HepG2 (cell line): ENCODE measurements around the gene TAF4B. TPM values are rescaled to one million over a fixed set of nuclear protein-coding genes. Genes with fewer than 3 reads are reported as not detected.

ENCODE experiments used
- ATAC-seq: fragments of 200-7000 bp; cut with Tn5 transposase; 3 replicates; pipeline ENCODE4 v1.9.1; 2020; ENCODE audit warnings: mild to moderate bottlenecking, moderate library complexity
- BruUV-seq: library from RNA; stranded (reverse); fragments of 400-500 nt; replicated peaks from 2 replicates; lab custom pipeline; 2021; lab: Mats Ljungman, UMichigan
- CTCF ChIA-PET: fragments of 300-600 bp; formaldehyde crosslinking; extraction: SDS; loops from one replicate; lab custom pipeline; 2021; ENCODE audit warnings: low total read pairs, inconsistent platforms, low intra/inter-chr PET ratio; lab: Yijun Ruan, JAX
- POLR2A ChIA-PET: fragments of 350-600 bp; sonication (Branson Sonifier 250); formaldehyde crosslinking; loops from one replicate; lab custom pipeline; 2020; ENCODE audit warnings: antibody characterized with exemption, inconsistent platforms; lab: Yijun Ruan, JAX
- DNase-seq: peaks from one replicate; pipeline ENCODE4 v3.0.0-alpha.2; 2015; ENCODE audit warnings: low spot score
- FAIRE-seq: peaks from 3 replicates; lab custom pipeline; 2011; peaks lifted over from hg19 to GRCh38; lab: Jason Lieb, UNC
- H2AFZ ChIP-seq: one replicate; pipeline ENCODE4 v1.6.1; 2011; ENCODE audit warnings: low read length, inconsistent platforms
- H3K27ac ChIP-seq: fragments of 300-600 bp; 3 replicates; pipeline ENCODE4 v1.8.0; 2011; ENCODE audit warnings: mixed run types, mild to moderate bottlenecking, mixed read lengths, low read length, inconsistent platforms; ENCODE audit not compliant: insufficient read depth; ENCODE audit errors: extremely low read length
- H3K27me3 ChIP-seq, 2 experiments: fragments of 200-600 bp in 1 of 2; 2 replicates in 1 of 2; 3 replicates in 1 of 2; pipeline versions ENCODE4 v1.6.0 to v1.8.0; 2011; ENCODE audit warnings: low read length in 2 of 2, mild to moderate bottlenecking in 2 of 2, moderate library complexity in 2 of 2, inconsistent platforms in 1 of 2; ENCODE audit not compliant: insufficient read depth in 2 of 2, control insufficient read depth in 1 of 2
- H3K36me3 ChIP-seq, 2 experiments: fragments of 200-600 bp in 1 of 2; replicated peaks in 1 of 2; 2 replicates in 1 of 2; 3 replicates in 1 of 2; pipeline versions ENCODE4 v1.5.1 to v1.8.0; 2011; ENCODE audit warnings: low read length in 2 of 2, inconsistent platforms in 1 of 2; ENCODE audit not compliant: insufficient read depth in 2 of 2, control insufficient read depth in 1 of 2
- H3K4me1 ChIP-seq: 2 replicates; pipeline ENCODE4 v1.5.1; 2012; ENCODE audit warnings: low read length, inconsistent platforms; ENCODE audit not compliant: insufficient read depth
- H3K4me2 ChIP-seq: 2 replicates; pipeline ENCODE4 v1.6.0; 2011; ENCODE audit warnings: low read depth, low read length, inconsistent platforms
- H3K4me3 ChIP-seq, 3 experiments: fragments of 200-600 bp in 1 of 3; sonication (generic), shearing (Covaris generic) in 1 of 3; replicated peaks in 1 of 3; 2 replicates each; pipeline ENCODE4 v1.5.1; 2011 to 2016; ENCODE audit warnings: low read length in 3 of 3, inconsistent platforms in 2 of 3, low read depth in 2 of 3, mild to moderate bottlenecking in 2 of 3, control low read depth in 1 of 3, mixed read lengths in 1 of 3; ENCODE audit not compliant: insufficient read depth in 1 of 3
- H3K79me2 ChIP-seq: one replicate; pipeline ENCODE4 v1.6.1; 2011; ENCODE audit warnings: low read length, inconsistent platforms; ENCODE audit not compliant: insufficient read depth
- H3K9ac ChIP-seq: 2 replicates; pipeline ENCODE4 v1.6.0; 2011; ENCODE audit warnings: mild to moderate bottlenecking, low read depth, low read length, inconsistent platforms; ENCODE audit not compliant: insufficient read depth
- H3K9me3 ChIP-seq: 2 replicates; pipeline ENCODE4 v1.5.1; 2012; ENCODE audit warnings: mild to moderate bottlenecking, low read length
- H4K20me1 ChIP-seq: 2 replicates; pipeline ENCODE4 v1.6.0; 2011; ENCODE audit warnings: inconsistent platforms, mild to moderate bottlenecking, low read length, moderate library complexity; ENCODE audit not compliant: insufficient read depth
- ARID2 ChIP-seq: sonication (generic); formaldehyde crosslinking; IDR thresholded peaks from 2 replicates; pipeline ENCODE4 v1.8.1; 2022; ENCODE audit warnings: mild to moderate bottlenecking, missing genetic modification reagents, borderline replicate concordance
- ATF7-NPFF ChIP-seq: sonication (generic); formaldehyde crosslinking; IDR thresholded peaks from 2 replicates; pipeline ENCODE4 v1.8.1; 2023; ENCODE audit warnings: mild to moderate bottlenecking, low read depth, missing genetic modification reagents, moderate library complexity
- LCORL ChIP-seq, 2 experiments: fragments of 450-650 bp in 1 of 2; sonication (generic) in 1 of 2; formaldehyde crosslinking in 1 of 2; IDR thresholded peaks; 2 replicates each; pipeline versions ENCODE4 v1.5.0 to v1.6.1; 2017 to 2020; ENCODE audit warnings: antibody characterized with exemption in 1 of 2, missing genetic modification reagents in 1 of 2
- NFYC ChIP-seq: IDR thresholded peaks from 2 replicates; pipeline ENCODE4 v1.6.1; 2016; ENCODE audit warnings: missing genetic modification reagents, missing compliant biosample characterization
- POLR2AphosphoS5 ChIP-seq: IDR thresholded peaks from 2 replicates; pipeline ENCODE4 v1.6.1; 2012; ENCODE audit warnings: low read depth, low read length
- SMYD3 ChIP-seq: sonication (generic); formaldehyde crosslinking; IDR thresholded peaks from 2 replicates; pipeline ENCODE4 v1.8.1; 2023; ENCODE audit warnings: mild to moderate bottlenecking, missing genetic modification reagents
- SOX5 ChIP-seq: IDR thresholded peaks from 2 replicates; pipeline ENCODE4 v1.6.1; 2016; ENCODE audit warnings: borderline replicate concordance
- ZNF337 ChIP-seq: sonication (generic); formaldehyde crosslinking; IDR thresholded peaks from 2 replicates; pipeline ENCODE4 v1.5.1; 2020; ENCODE audit warnings: missing genetic modification reagents, low read depth, mild to moderate bottlenecking, borderline replicate concordance
- ZNF484 ChIP-seq: sonication (generic); formaldehyde crosslinking; IDR thresholded peaks from 2 replicates; pipeline ENCODE4 v1.5.1; 2020; ENCODE audit warnings: mild to moderate bottlenecking, low read depth, missing genetic modification reagents, borderline replicate concordance
- ZNF607 ChIP-seq: sonication (generic); formaldehyde crosslinking; IDR thresholded peaks from 2 replicates; pipeline ENCODE4 v1.5.1; 2020; ENCODE audit warnings: missing genetic modification reagents, mild to moderate bottlenecking, borderline replicate concordance
- ZNF644 ChIP-seq: IDR thresholded peaks from 2 replicates; pipeline ENCODE4 v1.6.1; 2016; ENCODE audit warnings: low read depth
- WGBS: methylation state at CpG from one replicate; pipeline ENCODE4 v1.1.6; 2017; ENCODE audit warnings: low lambda C conversion rate; 5-methylcytosine and 5-hydroxymethylcytosine counted together
- in situ Hi-C: cut with HindIII; loops from 2 replicates; pipeline ENCODE4 v1.10.0; 2017; ENCODE audit warnings: low pct_unique_long_range_greater_than_20kb; ENCODE audit not compliant: extremely low pct_ligation_motif_present
- intact Hi-C: fragments of 100-400 bp; cut with micrococcal nuclease; formaldehyde crosslinking; loops from one replicate; pipeline ENCODE4 v1.10.0; 2022; ENCODE audit not compliant: unreplicated experiment
- polyA plus RNA-seq, 8 experiments: library from polyadenylated mRNA; depleted of rRNA in 3 of 8; stranded (reverse) in 7 of 8; unstranded in 1 of 8; fragments of >200 nt; fragmentation: Illumina TruSeq in 4 of 8; extraction: Trizol in 4 of 8; gene quantifications; 2 replicates each; pipeline versions ENCODE4 v1.2.1 to v1.2.3, GENCODE V29; 2011 to 2016; ENCODE audit warnings: low read depth in 4 of 8, missing spikeins in 1 of 8, mixed read lengths in 1 of 8; ENCODE audit not compliant: insufficient read depth in 1 of 8
- total RNA-seq, 5 experiments: library from RNA; depleted of rRNA; stranded (reverse); fragments of >200 nt; fragmentation: Illumina TruSeq; extraction: Trizol; gene quantifications; 2 replicates each; pipeline ENCODE4 v1.2.3, GENCODE V29; 2016; ENCODE audit warnings: low read depth in 1 of 5
- TF ChIP-seq, protein P1 (sequence below): sonication (generic); formaldehyde crosslinking; IDR thresholded peaks from 2 replicates; pipeline ENCODE4 v1.4.0; 2020; ENCODE audit warnings: missing genetic modification reagents
- TF ChIP-seq, protein P2 (sequence below): sonication (generic); formaldehyde crosslinking; IDR thresholded peaks from 2 replicates; pipeline ENCODE4 v1.4.0; 2020; ENCODE audit warnings: missing genetic modification reagents
- TF ChIP-seq, protein P3 (sequence below): IDR thresholded peaks from 2 replicates; pipeline ENCODE4 v1.6.1; 2016; ENCODE audit warnings: missing compliant biosample characterization, missing genetic modification reagents, borderline replicate concordance
- TF ChIP-seq, protein P4 (sequence below): IDR thresholded peaks from 2 replicates; pipeline ENCODE4 v1.6.1; 2016; ENCODE audit warnings: low read depth, control low read depth
- TF ChIP-seq, protein P5 (sequence below): sonication (generic); formaldehyde crosslinking; IDR thresholded peaks from 2 replicates; pipeline ENCODE4 v1.5.0; 2020; ENCODE audit warnings: mild to moderate bottlenecking, missing genetic modification reagents

TAF4B gene
- total and polyA plus RNA-seq, 2 of the 13 experiments (the other 11 are each of a cell fraction or from before 2014, with no cell fraction given), result 2.2 to 3.8 TPM

DNA sequence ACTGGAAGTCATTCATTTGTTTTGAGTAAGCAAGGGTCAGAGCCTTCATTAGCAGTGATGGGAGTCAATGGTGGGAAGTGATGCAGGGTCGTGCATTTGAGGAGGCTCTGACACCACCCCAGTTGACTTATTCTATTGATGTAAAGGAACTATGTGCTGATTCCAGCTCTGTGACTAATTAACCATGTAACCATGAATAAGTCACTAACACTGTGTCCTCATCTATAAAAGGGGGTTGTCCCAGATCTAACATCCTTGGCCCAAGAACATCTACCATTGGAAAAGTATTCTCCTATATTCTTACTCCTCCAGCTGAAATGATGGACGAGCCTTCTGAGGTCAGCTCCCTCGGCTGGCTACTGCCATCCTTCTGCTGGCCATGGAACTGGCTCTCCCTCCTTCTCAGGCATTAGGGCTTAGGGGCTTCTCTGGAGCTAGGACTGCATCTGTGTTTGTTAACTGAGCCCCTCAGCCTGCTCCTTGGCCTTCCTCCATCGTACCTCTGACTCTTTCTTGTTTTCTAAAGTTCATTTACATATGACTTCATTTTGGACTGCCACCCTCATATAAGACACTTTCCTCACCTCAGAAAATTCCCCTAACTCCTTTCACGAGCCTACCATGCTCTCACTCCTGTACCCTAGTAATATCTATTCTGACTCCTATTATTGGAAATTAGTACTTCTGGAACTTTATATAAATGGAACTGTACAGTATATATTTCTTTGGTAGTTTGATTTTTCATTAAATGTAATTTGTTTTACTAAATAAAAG, 206.6 kb downstream of the TAF4B start:
- no peak overlapping the region for H2AFZ ChIP-seq
- WGBS, result 0% methylated on average over 5 of the region's 5 CpGs
- no peak overlapping the region for H3K27ac ChIP-seq
- peaks cover 9% of the 10 kb centered on the region for H3K4me1 ChIP-seq
- DNase-seq (no peak), FAIRE-seq (no peak), ATAC-seq (no peak)
- H3K36me3 ChIP-seq, result no peaks in the 10 kb centered on the region
- no peak overlapping the region for H3K4me2 ChIP-seq
- CTCF ChIA-PET, result no interaction called here
- no TSS peak for BruUV-seq
- peaks cover 0 to 14% of the 10 kb centered on the region in 2 experiments; a peak in 2 of 5 replicates for H3K27me3 ChIP-seq
- H3K4me3 ChIP-seq, result no peak overlapping the region
- no peaks in the 10 kb centered on the region for H3K79me2 ChIP-seq
- H3K9ac ChIP-seq, result no peak overlapping the region
- H4K20me1 ChIP-seq, result no peaks in the 10 kb centered on the region
- POLR2A ChIA-PET, result no interaction called here
- in situ Hi-C loops (loop anchor here (25.0 kb wide), 1 partner anchor 104 kb away; the partner anchor contains the start of gene KCTD1), intact Hi-C loops (no loop called here)
- no peaks in the 10 kb centered on the region for H3K9me3 ChIP-seq
- no peak for TF ChIP-seq ZNF484 (CRISPR knock-in tag)
- TF ChIP-seq SOX5, result no peak
- TF ChIP-seq, protein P1, sequence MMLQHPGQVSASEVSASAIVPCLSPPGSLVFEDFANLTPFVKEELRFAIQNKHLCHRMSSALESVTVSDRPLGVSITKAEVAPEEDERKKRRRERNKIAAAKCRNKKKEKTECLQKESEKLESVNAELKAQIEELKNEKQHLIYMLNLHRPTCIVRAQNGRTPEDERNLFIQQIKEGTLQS, result no peak
- TF ChIP-seq ZNF337 (CRISPR knock-in tag), result no peak
- TF ChIP-seq, protein P2, sequence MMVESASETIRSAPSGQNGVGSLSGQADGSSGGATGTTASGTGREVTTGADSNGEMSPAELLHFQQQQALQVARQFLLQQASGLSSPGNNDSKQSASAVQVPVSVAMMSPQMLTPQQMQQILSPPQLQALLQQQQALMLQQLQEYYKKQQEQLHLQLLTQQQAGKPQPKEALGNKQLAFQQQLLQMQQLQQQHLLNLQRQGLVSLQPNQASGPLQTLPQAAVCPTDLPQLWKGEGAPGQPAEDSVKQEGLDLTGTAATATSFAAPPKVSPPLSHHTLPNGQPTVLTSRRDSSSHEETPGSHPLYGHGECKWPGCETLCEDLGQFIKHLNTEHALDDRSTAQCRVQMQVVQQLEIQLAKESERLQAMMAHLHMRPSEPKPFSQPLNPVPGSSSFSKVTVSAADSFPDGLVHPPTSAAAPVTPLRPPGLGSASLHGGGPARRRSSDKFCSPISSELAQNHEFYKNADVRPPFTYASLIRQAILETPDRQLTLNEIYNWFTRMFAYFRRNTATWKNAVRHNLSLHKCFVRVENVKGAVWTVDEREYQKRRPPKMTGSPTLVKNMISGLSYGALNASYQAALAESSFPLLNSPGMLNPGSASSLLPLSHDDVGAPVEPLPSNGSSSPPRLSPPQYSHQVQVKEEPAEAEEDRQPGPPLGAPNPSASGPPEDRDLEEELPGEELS, result no peak
- no peak for TF ChIP-seq NFYC
- TF ChIP-seq ARID2 (CRISPR knock-in tag), result no peak
- TF ChIP-seq ATF7-NPFF (CRISPR knock-in tag), result no peak
- TF ChIP-seq LCORL (IDR thresholded peaks at IDR 0.05), result no peak
- TF ChIP-seq LCORL (CRISPR knock-in tag; IDR thresholded peaks at IDR 0.05), result no peak
- TF ChIP-seq, protein P3, sequence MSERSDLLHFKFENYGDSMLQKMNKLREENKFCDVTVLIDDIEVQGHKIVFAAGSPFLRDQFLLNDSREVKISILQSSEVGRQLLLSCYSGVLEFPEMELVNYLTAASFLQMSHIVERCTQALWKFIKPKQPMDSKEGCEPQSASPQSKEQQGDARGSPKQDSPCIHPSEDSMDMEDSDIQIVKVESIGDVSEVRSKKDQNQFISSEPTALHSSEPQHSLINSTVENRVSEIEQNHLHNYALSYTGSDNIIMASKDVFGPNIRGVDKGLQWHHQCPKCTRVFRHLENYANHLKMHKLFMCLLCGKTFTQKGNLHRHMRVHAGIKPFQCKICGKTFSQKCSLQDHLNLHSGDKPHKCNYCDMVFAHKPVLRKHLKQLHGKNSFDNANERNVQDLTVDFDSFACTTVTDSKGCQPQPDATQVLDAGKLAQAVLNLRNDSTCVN (CRISPR knock-in tag), result no peak
- no peak for TF ChIP-seq POLR2AphosphoS5
- TF ChIP-seq ZNF607 (CRISPR knock-in tag), result no peak
- TF ChIP-seq, protein P4, sequence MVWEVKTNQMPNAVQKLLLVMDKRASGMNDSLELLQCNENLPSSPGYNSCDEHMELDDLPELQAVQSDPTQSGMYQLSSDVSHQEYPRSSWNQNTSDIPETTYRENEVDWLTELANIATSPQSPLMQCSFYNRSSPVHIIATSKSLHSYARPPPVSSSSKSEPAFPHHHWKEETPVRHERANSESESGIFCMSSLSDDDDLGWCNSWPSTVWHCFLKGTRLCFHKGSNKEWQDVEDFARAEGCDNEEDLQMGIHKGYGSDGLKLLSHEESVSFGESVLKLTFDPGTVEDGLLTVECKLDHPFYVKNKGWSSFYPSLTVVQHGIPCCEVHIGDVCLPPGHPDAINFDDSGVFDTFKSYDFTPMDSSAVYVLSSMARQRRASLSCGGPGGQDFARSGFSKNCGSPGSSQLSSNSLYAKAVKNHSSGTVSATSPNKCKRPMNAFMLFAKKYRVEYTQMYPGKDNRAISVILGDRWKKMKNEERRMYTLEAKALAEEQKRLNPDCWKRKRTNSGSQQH (CRISPR knock-in tag), result no peak
- TF ChIP-seq, protein P5, sequence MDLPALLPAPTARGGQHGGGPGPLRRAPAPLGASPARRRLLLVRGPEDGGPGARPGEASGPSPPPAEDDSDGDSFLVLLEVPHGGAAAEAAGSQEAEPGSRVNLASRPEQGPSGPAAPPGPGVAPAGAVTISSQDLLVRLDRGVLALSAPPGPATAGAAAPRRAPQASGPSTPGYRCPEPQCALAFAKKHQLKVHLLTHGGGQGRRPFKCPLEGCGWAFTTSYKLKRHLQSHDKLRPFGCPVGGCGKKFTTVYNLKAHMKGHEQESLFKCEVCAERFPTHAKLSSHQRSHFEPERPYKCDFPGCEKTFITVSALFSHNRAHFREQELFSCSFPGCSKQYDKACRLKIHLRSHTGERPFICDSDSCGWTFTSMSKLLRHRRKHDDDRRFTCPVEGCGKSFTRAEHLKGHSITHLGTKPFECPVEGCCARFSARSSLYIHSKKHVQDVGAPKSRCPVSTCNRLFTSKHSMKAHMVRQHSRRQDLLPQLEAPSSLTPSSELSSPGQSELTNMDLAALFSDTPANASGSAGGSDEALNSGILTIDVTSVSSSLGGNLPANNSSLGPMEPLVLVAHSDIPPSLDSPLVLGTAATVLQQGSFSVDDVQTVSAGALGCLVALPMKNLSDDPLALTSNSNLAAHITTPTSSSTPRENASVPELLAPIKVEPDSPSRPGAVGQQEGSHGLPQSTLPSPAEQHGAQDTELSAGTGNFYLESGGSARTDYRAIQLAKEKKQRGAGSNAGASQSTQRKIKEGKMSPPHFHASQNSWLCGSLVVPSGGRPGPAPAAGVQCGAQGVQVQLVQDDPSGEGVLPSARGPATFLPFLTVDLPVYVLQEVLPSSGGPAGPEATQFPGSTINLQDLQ, result no peak
- TF ChIP-seq ZNF644 (CRISPR knock-in tag), result no peak
- no peak for TF ChIP-seq SMYD3 (CRISPR knock-in tag)
